T follicular helper cell (primary cell): ENCODE data around the gene SESN2.

Experiments
- DNase-seq: peaks from one replicate; pipeline ENCODE4 v3.0.0-alpha.2; 2020; ENCODE audit warnings: low read depth
- total RNA-seq, 2 experiments: gene quantifications; one replicate each; lab custom pipeline; 2026; lab: John Stamatoyannopoulos, UW

SESN2 gene, protein sequence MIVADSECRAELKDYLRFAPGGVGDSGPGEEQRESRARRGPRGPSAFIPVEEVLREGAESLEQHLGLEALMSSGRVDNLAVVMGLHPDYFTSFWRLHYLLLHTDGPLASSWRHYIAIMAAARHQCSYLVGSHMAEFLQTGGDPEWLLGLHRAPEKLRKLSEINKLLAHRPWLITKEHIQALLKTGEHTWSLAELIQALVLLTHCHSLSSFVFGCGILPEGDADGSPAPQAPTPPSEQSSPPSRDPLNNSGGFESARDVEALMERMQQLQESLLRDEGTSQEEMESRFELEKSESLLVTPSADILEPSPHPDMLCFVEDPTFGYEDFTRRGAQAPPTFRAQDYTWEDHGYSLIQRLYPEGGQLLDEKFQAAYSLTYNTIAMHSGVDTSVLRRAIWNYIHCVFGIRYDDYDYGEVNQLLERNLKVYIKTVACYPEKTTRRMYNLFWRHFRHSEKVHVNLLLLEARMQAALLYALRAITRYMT
- 22.5 to 186 reads per million in 2 experiments for total RNA-seq

- peak; percentile 99 for DNase-seq
Measured at GRCh38 chr1:28259252-28259933, at the start of gene SESN2. SESN2 (plus strand) TSS chr1:28259518; CDS start chr1:28259848, 330 bp downstream.

GRCh38 chr1:28209700-28210099, 49.6 kb upstream of the SESN2 start:
- DNase-seq = no peak

DNA sequence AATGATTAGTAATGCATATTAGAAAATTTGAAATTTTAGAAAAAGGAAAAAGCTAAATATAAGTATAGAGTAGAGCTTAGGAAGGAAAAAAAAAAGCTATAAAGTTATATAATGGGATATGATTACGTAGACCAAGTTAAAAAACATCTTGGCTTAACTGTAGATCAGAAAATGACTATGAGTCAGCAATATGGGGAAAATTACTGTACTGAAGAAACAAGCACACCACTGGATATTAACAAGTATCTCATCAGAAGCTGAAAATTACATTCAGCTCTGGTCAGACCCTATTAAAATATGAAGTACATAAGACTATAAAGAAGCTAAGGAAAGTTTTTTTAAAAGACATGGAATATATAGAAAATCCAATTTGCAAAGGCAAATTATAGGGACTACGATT, 46.0 kb upstream of the SESN2 start:
- no peak for DNase-seq

DNA sequence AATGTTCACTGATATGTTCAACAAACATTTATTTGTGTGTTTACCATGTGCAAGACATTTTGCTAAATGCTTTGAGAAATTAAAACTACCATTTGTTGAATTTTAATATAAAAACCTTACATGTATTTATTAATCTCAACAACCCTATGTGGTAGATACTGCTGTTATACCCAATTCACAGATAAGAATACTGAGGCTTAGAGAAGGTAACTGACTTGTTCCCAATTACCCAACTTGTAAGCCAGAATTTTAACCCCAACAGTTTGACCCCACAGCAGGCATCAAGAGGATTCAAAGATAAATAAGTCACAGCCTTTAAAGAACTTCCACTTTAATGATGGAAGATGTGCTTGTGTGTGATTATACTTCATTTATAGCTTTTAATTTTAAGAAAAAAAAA, 30.2 kb upstream of the SESN2 start:
- DNase-seq = no peak

DNA sequence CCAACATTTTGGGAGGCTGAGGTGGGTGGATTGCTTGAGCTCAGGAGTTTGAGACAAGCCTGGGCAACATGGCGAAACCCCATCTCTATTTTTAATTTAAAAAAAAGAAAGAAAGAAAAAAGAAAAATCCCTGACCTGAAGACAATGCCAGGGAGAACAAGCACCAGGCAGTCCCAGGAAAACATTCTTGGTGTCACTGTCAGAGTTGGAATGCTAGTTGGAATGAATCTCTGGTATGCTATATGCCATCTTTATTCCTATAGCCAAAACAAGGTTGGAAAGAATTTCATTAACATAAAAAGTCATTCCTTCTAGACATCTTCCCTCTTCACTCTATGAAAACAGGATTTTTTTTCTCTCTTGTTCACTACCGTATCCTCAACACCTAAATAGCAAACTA, 29.3 kb upstream of the SESN2 start:
- DNase-seq = no peak

DNA sequence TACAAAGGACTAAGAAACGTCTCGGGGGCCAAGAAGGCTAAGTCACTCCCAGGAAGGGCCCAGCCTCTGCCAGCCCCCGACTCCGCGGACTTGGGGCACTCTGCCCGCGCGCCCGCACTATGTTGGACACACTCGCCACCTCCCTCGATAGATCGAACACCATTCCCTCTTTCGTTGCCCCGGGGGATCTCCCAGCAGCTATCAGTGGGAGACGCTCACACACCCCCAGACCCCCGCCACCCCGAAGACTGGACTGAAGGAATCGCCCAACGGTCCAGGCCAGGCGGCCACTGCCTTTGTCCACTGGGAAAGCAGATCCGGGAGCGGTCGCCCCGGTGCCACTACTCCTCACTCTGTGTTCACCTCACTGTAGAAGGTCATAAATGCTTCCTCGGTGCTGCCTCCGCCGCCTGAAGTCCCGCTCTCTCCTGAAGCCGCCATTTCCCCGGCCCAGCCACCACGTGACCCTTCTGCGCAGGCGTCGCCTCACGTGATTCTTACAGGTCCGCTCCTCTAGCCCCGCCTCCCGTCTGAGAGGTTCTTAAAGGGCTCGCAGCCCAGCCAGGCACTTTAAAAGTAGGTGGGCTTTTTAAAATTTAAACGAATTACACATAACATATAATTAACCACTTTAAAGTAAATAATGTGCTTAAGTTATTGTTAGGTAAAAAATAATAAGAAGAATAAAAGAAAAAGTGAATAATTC, 26.6 kb upstream of the SESN2 start, which contains the start of gene DNAJC8:
Gene DNAJC8, minus strand, starts transcription at position 472 of the 706 bp plus-strand sequence. Its CDS starts 31 bp downstream, at position 441.
- DNase-seq = peak; percentile 92

DNA sequence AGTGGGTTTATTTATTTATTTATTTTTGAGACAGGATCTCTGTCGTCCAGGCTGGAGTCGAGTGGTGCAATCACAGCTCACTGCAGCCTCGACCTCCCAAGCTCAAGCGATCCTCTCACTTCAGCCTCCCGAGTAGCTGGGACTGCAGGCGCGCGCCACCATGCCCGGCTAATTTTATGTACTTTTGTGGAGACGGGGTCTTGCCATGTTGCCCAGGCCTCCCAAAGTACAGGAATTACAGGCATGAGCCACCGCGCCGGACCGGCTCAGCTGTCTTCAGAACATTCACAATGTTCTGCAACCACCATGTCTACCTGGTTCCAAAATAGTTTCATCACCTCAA, 26.1 kb upstream of the SESN2 start:
- no peak for DNase-seq

DNA sequence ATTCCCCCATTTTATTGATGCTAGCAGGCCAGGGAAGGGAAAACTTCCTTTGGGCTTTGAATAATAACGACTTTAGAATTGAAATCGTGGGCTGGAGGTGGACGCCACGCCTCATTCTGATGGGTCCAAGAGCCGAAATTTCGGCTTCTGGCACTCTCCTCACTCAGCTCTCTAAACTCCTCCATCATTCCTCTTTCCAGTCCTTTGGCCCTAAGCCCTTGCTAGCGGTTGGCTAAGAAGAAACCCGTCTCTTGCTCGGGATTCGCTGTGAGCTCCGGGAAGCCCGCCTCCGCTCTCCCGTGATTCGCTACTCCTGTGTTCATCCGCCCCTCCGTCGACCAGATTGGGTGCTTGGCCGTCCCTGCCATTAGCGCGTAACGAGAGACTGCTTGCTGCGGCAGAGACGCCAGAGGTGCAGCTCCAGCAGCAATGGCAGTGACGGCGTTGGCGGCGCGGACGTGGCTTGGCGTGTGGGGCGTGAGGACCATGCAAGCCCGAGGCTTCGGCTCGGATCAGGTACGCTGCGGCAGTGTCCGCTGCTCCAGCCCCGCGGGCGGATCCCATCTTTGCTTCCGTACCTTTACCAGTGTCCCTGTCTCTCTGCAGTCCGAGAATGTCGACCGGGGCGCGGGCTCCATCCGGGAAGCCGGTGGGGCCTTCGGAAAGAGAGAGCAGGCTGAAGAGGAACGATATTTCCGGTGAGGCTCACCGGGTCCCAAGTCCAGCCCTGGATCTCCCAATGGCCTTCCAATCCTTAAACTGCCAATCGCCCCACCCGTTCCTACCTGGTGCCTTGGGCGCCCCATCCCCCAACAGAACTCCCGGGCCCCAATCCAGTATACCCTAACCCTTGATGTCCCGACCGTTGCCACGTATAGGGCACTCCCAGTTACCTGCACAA, 23.3 kb upstream of the SESN2 start, which contains the start of gene ATP5IF1:
Gene ATP5IF1, plus strand, starts transcription at position 370 of the 901 bp plus-strand sequence. Its CDS starts 60 bp downstream, at position 430.
- peak; percentile 94 for DNase-seq

GRCh38 chr1:28236656-28237322, 22.5 kb upstream of the SESN2 start:
- DNase-seq = no peak

DNA sequence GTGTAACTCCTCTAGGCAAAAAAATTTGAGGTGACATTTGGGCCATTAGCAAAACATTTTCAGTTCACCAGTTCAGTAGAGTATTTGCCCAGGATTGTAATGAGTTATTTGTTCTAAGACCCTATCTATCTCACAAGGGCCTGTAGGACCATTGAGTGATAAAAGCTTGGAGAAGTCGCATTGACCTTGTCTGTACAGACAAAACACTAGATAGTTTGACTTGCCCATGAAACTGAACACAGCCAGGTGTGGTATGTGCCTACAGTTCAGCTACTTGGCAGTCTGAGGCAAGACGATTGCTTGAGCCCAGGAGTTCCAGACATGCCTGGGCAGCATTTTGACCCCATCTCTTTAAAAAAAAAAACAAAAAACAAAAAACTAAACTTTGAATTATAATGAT, 20.3 kb upstream of the SESN2 start:
- DNase-seq = no peak

DNA sequence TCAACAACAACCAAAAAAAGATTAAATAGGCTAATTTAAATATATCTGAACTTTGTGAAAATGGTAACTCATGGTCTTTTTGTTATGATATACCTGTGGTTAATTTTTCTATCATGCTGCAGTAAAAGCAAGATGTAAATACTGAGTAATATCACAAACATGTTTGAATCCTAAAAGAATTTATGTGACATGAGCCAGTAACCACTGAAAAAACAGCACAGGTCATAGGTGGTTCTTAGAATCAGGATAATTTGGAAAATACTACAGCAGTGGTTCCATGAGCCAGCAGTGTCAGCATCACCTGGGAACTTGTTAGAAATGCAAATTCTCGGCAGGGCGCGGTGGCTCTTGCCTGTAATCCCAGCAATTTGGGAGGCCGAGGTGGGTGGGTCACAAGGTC, 19.3 kb upstream of the SESN2 start:
- no peak for DNase-seq

DNA sequence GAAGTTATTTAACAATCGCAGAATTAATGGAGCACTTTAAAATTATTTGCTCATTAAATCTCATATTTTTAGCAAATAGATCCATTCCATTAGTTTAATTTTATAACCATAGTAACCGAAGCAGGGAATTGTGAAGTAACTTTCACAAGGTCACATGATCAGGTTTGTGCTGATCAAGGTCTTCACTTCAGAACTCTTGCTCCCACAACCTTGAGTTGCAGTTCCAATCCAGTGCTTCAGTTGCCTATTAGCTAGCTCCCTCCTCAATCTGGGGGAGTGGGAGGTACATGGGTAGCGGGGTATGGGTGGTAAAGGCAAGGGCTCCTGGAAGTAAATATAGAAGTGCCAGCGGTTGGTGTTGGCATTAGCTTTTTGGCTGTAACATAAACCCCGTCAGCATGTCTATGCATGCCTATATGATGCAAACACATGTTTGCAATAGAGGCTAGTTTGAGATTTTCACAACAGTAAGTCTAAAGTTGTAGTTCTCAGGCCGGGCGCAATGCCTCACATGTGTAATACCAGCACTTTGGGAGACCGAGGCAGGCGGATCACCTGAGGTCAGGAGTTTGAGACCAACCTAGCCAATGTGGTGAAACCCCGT, 17.6 kb upstream of the SESN2 start:
- no peak for DNase-seq

DNA sequence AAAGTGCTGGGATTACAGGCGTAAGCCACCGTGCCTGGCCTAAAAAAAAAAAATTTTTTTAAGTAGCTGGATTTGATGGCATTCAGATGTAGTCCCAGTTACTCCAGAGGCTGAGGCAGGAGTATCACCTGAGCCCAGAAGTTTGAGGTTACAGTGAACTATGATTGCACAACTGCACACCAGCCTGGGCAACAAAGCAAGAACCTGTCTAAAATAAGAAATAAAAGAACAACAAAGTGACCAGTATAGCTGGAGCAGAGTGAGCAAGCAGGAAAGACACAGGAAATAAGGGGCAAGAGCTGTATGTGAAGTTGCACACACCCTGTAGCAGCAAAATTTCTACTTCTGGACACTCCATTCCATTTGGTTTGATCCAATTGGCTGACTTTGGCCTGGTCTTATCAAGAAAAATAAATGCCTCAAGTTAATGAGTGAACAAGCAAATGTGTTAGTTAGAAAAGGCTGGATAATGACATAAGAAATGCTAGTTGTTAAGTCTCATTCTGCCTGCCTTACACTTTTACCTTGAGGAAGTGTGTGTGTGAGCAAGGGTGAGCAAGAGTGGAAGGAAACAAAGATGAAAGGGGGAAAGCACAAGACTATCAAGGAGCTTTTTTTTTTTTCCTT, 15.5 kb upstream of the SESN2 start:
- no peak for DNase-seq

GRCh38 chr1:28244549-28245251, 14.6 kb upstream of the SESN2 start:
- no peak for DNase-seq

DNA sequence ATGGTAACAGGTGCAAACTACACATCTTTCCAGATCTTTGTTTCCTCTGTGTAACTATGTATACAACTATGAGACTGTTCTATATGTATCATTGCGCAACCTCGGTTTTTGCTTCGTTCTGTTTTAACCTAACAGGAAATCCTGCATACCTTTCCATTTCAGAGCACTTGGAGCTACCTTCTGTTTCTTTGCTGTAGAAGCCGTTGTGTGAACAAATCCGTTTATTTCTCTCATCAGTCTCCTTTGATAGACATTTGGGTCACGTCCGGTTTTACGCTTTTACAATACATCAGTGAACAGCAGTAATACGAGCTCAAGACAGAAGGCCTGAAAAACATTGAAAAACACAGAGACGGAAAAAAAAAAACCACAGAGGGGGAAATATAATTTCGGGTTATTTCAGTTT, 12.9 kb upstream of the SESN2 start:
- DNase-seq = peak; percentile 42

DNA sequence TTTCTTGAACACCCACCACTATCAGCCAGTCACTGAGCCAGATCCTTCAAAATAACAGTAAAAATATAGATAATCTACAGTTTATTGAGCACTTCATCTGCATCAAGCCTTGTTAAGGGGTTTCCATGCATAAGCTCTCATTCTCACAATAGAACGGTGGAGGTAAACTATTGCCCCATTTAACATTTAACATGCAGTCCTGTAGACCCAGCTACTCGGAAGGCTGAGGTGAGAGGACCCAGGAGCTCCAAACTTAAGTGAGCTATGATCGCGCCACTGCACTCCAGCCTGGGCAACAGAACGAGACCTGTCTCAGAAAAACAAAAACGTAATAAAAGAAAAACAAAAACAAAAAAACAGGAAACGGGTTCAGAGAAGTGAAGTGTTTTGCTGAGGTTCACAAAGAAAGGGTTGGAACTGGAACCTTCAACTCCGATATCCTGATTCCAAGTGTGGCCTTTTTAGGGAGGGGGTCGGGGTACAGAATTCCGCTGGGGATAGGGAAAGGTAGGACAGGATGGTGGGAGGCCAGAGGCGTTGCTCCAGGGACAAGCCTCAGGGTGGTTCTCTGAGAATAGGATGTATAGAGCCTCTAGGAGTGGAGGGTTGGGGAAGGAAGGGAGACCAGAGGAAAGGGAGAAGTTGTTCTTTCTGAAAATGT, 11.6 kb upstream of the SESN2 start:
- no peak for DNase-seq

- peak; percentile 69 for DNase-seq
Measured at GRCh38 chr1:28248273-28249012, 10.9 kb upstream of the SESN2 start.
